SH-SY5Y (cell line): ENCODE results near the gene APOH.

Experiments
- GATA2 ChIP-seq: IDR thresholded peaks from 2 replicates; pipeline ENCODE4 v1.6.1; 2011; ENCODE audit warnings: mild to moderate bottlenecking, low read depth, low read length
- GATA3 ChIP-seq: IDR thresholded peaks from 2 replicates; pipeline ENCODE4 v1.6.1; 2011; ENCODE audit warnings: low read depth, mild to moderate bottlenecking, low read length, moderate library complexity

DNA sequence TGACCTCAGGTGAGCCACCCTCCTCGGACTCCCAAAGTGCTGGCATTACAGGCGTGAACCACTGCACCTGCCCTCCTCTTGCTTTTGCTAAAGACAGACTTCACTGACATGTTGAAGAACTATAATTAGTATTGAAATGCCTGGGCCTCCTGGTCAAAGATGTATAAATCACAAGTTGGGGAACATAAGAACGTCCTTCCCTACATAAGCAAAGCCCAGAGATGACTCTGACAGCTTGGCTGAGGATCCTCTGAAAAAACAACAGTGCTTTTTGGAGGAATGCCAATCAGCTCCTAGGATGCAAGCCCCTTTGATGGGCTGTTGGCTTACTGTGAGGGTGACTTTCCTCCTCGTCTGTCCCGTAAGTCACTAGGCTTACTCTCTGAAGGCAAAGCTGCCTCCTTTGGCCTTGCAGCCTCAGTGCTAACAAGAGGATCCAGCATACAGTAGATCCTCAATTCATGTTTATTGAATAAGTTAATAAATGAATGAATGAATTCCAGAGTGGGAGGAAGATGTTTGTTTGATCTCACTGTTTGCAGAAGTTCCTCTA is 6.3 kb downstream of the APOH start:
- TF ChIP-seq GATA2 (no peak), GATA3 (no peak)
